HCT116 (cell line): ENCODE measurements around the gene LAMA4. TPM values are rescaled to one million over a fixed set of nuclear protein-coding genes. Genes with fewer than 3 reads are reported as not detected.

Experiments
- ATAC-seq: fragments of 200-7000 bp; cut with Tn5 transposase; 2 replicates; pipeline ENCODE4 v1.9.1; 2020; ENCODE audit warnings: mild to moderate bottlenecking, moderate library complexity
- BruUV-seq: library from RNA; stranded (reverse); fragments of 400-500 nt; replicated peaks from 2 replicates; lab custom pipeline; 2021; lab: Mats Ljungman, UMichigan
- CTCF ChIA-PET: fragments of 300-600 bp; sonication (Branson Sonifier 250); formaldehyde crosslinking; loops from one replicate; lab custom pipeline; 2021; ENCODE audit warnings: antibody characterized with exemption; lab: Charles Lee
- POLR2A ChIA-PET: fragments of 300-600, 350-600 bp; sonication (Branson Sonifier 250); formaldehyde crosslinking; loops from one replicate; lab custom pipeline; 2021; ENCODE audit warnings: antibody characterized with exemption; lab: Charles Lee
- RAD21 ChIA-PET, 2 experiments: fragments of 300-600 bp; sonication (Branson Sonifier 250); formaldehyde crosslinking; loops; one replicate each; lab custom pipeline; 2023; ENCODE audit warnings: low total read pairs in 2 of 2; ENCODE audit not compliant: uncharacterized antibody in 2 of 2, unreplicated experiment in 2 of 2, low non-redundant PET in 1 of 2; lab: Charles Lee
- DNase-seq: peaks from one replicate; pipeline ENCODE4 v3.0.0-alpha.2; 2010; ENCODE audit warnings: low read depth, low spot score
- H2AFZ ChIP-seq: fragments of 200-600 bp; shearing (Covaris generic), sonication (generic); 2 replicates; pipeline ENCODE4 v1.6.1; 2017; ENCODE audit warnings: low read depth, mixed run types, mixed read lengths, antibody characterized with exemption, low read length; ENCODE audit not compliant: poor library complexity, severe bottlenecking
- H3K27ac ChIP-seq: 2 replicates; pipeline ENCODE4 v1.5.1; 2012; ENCODE audit warnings: low read depth, low read length
- H3K27me3 ChIP-seq: fragments of 200-600 bp; sonication (generic); 2 replicates; pipeline ENCODE4 v1.6.1; 2016; ENCODE audit warnings: mixed run types, low read length, mixed read lengths; ENCODE audit not compliant: insufficient read depth
- H3K36me3 ChIP-seq, 2 experiments: fragments of 200-500 bp in 1 of 2; fragments of 200-600 bp in 1 of 2; sonication (Bioruptor generic) in 1 of 2; sonication (generic) in 1 of 2; 2 replicates each; pipeline versions ENCODE4 v1.5.1 to v1.6.1; 2014 to 2016; ENCODE audit warnings: low read length in 2 of 2, inconsistent platforms in 1 of 2, mixed read lengths in 1 of 2, mixed run types in 1 of 2; ENCODE audit not compliant: insufficient read depth in 2 of 2, control insufficient read depth in 1 of 2
- H3K4me1 ChIP-seq, 2 experiments: fragments of 200-600 bp in 1 of 2; sonication (generic) in 1 of 2; 2 replicates each; pipeline versions ENCODE4 v1.5.1 to v1.6.1; 2012 to 2017; ENCODE audit warnings: low read length in 2 of 2, inconsistent platforms in 1 of 2, mild to moderate bottlenecking in 1 of 2, mixed read lengths in 1 of 2, mixed run types in 1 of 2, moderate library complexity in 1 of 2; ENCODE audit not compliant: insufficient read depth in 2 of 2, control insufficient read depth in 1 of 2
- H3K4me2 ChIP-seq: fragments of 200-600 bp; sonication (generic); 2 replicates; pipeline ENCODE4 v1.6.1; 2017; ENCODE audit warnings: mixed run types, low read length, mixed read lengths
- H3K4me3 ChIP-seq, 2 experiments: fragments of 200-600 bp in 1 of 2; sonication (generic) in 1 of 2; replicated peaks in 1 of 2; 2 replicates each; pipeline ENCODE4 v1.5.1; 2011 to 2016; ENCODE audit warnings: low read length in 2 of 2, control low read depth in 1 of 2, low read depth in 1 of 2, mild to moderate bottlenecking in 1 of 2, mixed read lengths in 1 of 2, mixed run types in 1 of 2
- H3K79me2 ChIP-seq: fragments of 200-600 bp; sonication (generic); 2 replicates; pipeline ENCODE4 v1.6.1; 2017; ENCODE audit warnings: mild to moderate bottlenecking, mixed run types, low read length, moderate library complexity, mixed read lengths; ENCODE audit not compliant: insufficient read depth
- H3K9ac ChIP-seq: fragments of 200-600 bp; sonication (generic); 2 replicates; pipeline ENCODE4 v1.6.1; 2016; ENCODE audit warnings: low read length, mixed read lengths
- H3K9me2 ChIP-seq: fragments of 200-600 bp; sonication (generic), shearing (Covaris generic); 2 replicates; pipeline ENCODE4 v1.6.1; 2017; ENCODE audit warnings: mixed run types, mild to moderate bottlenecking, moderate library complexity; ENCODE audit not compliant: insufficient read depth
- H3K9me3 ChIP-seq, 2 experiments: fragments of 200-500 bp in 1 of 2; fragments of 200-600 bp in 1 of 2; sonication (Bioruptor generic) in 1 of 2; sonication (generic) in 1 of 2; 2 replicates each; pipeline ENCODE4 v1.6.1; 2014 to 2017; ENCODE audit warnings: low read length in 2 of 2, mixed read lengths in 2 of 2, inconsistent platforms in 1 of 2, low read depth in 1 of 2, mild to moderate bottlenecking in 1 of 2, mixed run types in 1 of 2, moderate library complexity in 1 of 2; ENCODE audit not compliant: control insufficient read depth in 1 of 2, insufficient read depth in 1 of 2
- H4K20me1 ChIP-seq: fragments of 200-600 bp; sonication (generic), shearing (Covaris generic); 2 replicates; pipeline ENCODE4 v1.6.1; 2017; ENCODE audit warnings: mixed run types, mild to moderate bottlenecking, moderate library complexity; ENCODE audit not compliant: insufficient read depth
- CEBPB ChIP-seq: IDR thresholded peaks from 2 replicates; pipeline ENCODE4 v1.6.1; 2012; ENCODE audit warnings: low read depth
- CTCF ChIP-seq, 3 experiments: fragments of 200-600 bp in 1 of 3; sonication (generic) in 1 of 3; IDR thresholded peaks in 2 of 3; conservative IDR thresholded peaks in 1 of 3; 2 replicates each; pipeline ENCODE4 v1.5.1; 2012 to 2017; ENCODE audit warnings: low read depth in 2 of 3, low read length in 2 of 3, antibody characterized with exemption in 1 of 3, borderline replicate concordance in 1 of 3, control low read depth in 1 of 3, mild to moderate bottlenecking in 1 of 3, mixed read lengths in 1 of 3, mixed run types in 1 of 3, moderate library complexity in 1 of 3; ENCODE audit not compliant: insufficient read depth in 1 of 3
- ELF1 ChIP-seq: IDR thresholded peaks from 2 replicates; pipeline ENCODE4 v1.6.1; 2012; ENCODE audit warnings: low read depth, borderline replicate concordance
- EZH2 ChIP-seq: fragments of 200-600 bp; sonication (generic); IDR thresholded peaks from 2 replicates; pipeline ENCODE4 v1.6.1; 2017; ENCODE audit warnings: antibody characterized with exemption, mixed run types
- FOSL1 ChIP-seq: IDR thresholded peaks from 2 replicates; pipeline ENCODE4 v1.6.1; 2012; ENCODE audit warnings: low read depth
- JUND ChIP-seq: IDR thresholded peaks from 2 replicates; pipeline ENCODE4 v1.6.1; 2012
- MAX ChIP-seq: IDR thresholded peaks from 2 replicates; pipeline ENCODE4 v1.6.1; 2012
- RAD21 ChIP-seq: IDR thresholded peaks from 2 replicates; pipeline ENCODE4 v1.6.1; 2012; ENCODE audit warnings: low read depth, mild to moderate bottlenecking
- SIN3A ChIP-seq: IDR thresholded peaks from 2 replicates; pipeline ENCODE4 v1.6.1; 2012; ENCODE audit warnings: low read depth
- TCF7L2 ChIP-seq: IDR thresholded peaks from 2 replicates; pipeline ENCODE4 v1.7.0; 2011; ENCODE audit warnings: borderline replicate concordance, inconsistent platforms; ENCODE audit not compliant: insufficient read depth, insufficient read length; ENCODE audit errors: extremely low read depth
- YY1 ChIP-seq: IDR thresholded peaks from 2 replicates; pipeline ENCODE4 v1.6.1; 2011; ENCODE audit warnings: low read length, low read depth, moderate library complexity, mild to moderate bottlenecking; ENCODE audit not compliant: insufficient replicate concordance; ENCODE audit errors: extremely low read depth
- ZBTB33 ChIP-seq: IDR thresholded peaks from 2 replicates; pipeline ENCODE4 v1.6.1; 2011; ENCODE audit warnings: mild to moderate bottlenecking, low read length, moderate library complexity; ENCODE audit not compliant: insufficient replicate concordance; ENCODE audit errors: extremely low read depth
- ZNF274 ChIP-seq: fragments of 200-500 bp; sonication (Bioruptor generic); IDR thresholded peaks from 2 replicates; pipeline ENCODE4 v1.6.1; 2014; ENCODE audit warnings: mild to moderate bottlenecking, low read depth, low read length, inconsistent platforms
- intact Hi-C: fragments of 100-400 bp; cut with micrococcal nuclease; formaldehyde crosslinking; loops from 2 replicates; pipeline ENCODE4 v1.10.0; 2022
- total RNA-seq: library from RNA; stranded (reverse); gene quantifications from one replicate; pipeline ENCODE4 v1.2.1, GENCODE V29; 2021; ENCODE audit not compliant: unreplicated experiment

Gene LAMA4
- total RNA-seq, 1 experiment from 2014 or later = 2.2 TPM

GRCh38 chr6:112209131-112209530 lies 45.2 kb downstream of the LAMA4 start:
- Histone ChIP-seq H3K9me3 (no peaks in the 10 kb centered on the region), H3K4me1 (peaks cover 0 to 21% of the 10 kb centered on the region in 2 experiments; a peak in 3 of 4 replicates), H3K27ac (no peak overlapping the region), H3K4me2 (no peak overlapping the region), H3K36me3 (no peaks in the 10 kb centered on the region), H4K20me1 (no peaks in the 10 kb centered on the region), H3K9ac (no peak overlapping the region), H3K79me2 (no peaks in the 10 kb centered on the region), H3K9me2 (no peaks in the 10 kb centered on the region), H3K27me3 (no peaks in the 10 kb centered on the region), H2AFZ (no peak overlapping the region), H3K4me3 (no peak overlapping the region)
- POLR2A ChIA-PET = no interaction called here
- CTCF ChIA-PET = no interaction called here
- intact Hi-C loops = no loop called here
- BruUV-seq = no TSS peak
- TF ChIP-seq ZNF274 = no peak
- TF ChIP-seq EZH2 = no peak
- TF ChIP-seq TCF7L2 = no peak
- TF ChIP-seq CEBPB = no peak
- TF ChIP-seq FOSL1 = no peak
- no peak for TF ChIP-seq YY1
- no peak for TF ChIP-seq JUND
- no peak for TF ChIP-seq ELF1
- no peak for TF ChIP-seq RAD21
- TF ChIP-seq CTCF (IDR thresholded peaks at IDR 0.05 in 2 of 3, conservative IDR thresholded peaks at IDR 0.05 in 1 of 3; ENCODE audit: borderline replicate concordance in 1 of 3, insufficient read depth in 1 of 3, low read depth in 2 of 3, low read length in 2 of 3) = no peak
- no peak for TF ChIP-seq MAX
- no peak for TF ChIP-seq ZBTB33
- no peak for TF ChIP-seq SIN3A
- no peak for ATAC-seq
- no peak for DNase-seq
- RAD21 ChIA-PET = no interaction called here
